Omental fat pad (tissue), 4 donors: ENCODE results near the gene DOK1. TPM values are rescaled to one million over a fixed set of nuclear protein-coding genes. Genes with fewer than 3 reads are reported as not detected.

Source experiments
- ATAC-seq: fragments of 150-250 bp; one replicate; pipeline ENCODE4 v1.9.1; 2016; ENCODE audit warnings: mild to moderate bottlenecking, moderate library complexity; ENCODE audit not compliant: low FRiP score
- DNase-seq: peaks from one replicate; pipeline ENCODE4 v3.0.0-alpha.2; 2019; ENCODE audit warnings: low spot score
- CTCF ChIP-seq, 3 donors: fragments of 450-650 bp; IDR thresholded peaks; one replicate each; pipeline ENCODE4 v1.5.1; 2016 to 2017; ENCODE audit warnings: antibody characterized with exemption in 3 of 3, mild to moderate bottlenecking in 3 of 3, moderate library complexity in 2 of 3
- total RNA-seq, 4 donors: library from RNA; depleted of rRNA; stranded (reverse); fragments of >200 nt; gene quantifications; one replicate each; pipeline ENCODE4 v1.1.0, GENCODE V29; 2016

DOK1 gene
- 10 to 100 TPM; 16.0 to 39.4 (median 30.5) TPM for total RNA-seq

GRCh38 chr2:74553892-74554819, at the start of gene DOK1, which contains the start of gene LOXL3:
Gene DOK1 (plus strand): TSS chr2:74554720. CDS start chr2:74554755, 35 bp downstream.
Gene LOXL3 (minus strand): TSS chr2:74553942. CDS start chr2:74552634, 1,308 bp downstream.
- ATAC-seq (peak; percentile 86), DNase-seq (peak; percentile 77)
- TF ChIP-seq CTCF (IDR thresholded peaks at IDR 0.05): no peak

GRCh38 chr2:74505448-74506246, 48.9 kb upstream of the DOK1 start:
- TF ChIP-seq CTCF (IDR thresholded peaks at IDR 0.05): no peak
- ATAC-seq (no peak), DNase-seq (no peak)

DNA sequence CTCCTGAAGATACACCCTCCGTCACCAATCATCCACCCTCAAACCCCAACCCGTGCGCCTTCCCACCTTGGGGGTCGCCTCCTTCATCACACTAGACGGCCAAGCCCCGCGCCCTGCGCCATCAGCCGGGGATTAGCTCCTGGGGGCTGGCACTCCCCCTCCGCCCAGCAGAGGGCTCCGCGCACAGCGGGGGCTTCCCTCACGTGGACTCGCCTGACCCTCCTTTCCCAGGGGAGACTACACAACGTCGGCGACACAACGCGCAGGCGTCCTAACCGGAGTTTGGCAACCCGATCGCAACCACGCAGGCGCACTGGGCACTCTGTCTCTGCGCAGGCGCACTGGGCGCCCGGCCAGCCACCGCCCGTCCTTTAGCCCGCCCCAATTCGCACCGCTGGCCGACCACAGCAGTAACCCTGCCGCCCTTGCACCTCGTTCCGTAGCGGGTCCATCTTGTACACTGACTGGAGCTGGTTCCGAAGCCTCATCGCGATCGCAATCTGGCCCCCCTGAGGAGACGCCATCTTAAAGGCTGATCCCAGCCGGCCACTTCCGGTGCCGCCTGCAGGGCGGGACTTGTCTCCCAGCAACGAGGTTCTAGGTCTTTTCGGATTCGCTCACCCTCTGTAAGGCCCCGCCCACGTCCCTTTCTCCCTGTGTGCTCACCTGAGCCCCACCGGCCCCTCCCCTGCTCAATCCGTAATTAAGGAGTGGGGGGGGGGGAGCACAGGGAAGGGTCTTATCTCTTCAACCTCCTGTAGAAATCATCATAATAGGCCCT, 47.2 kb upstream of the DOK1 start, which contains the start of gene PCGF1:
PCGF1 (minus strand) TSS at position 551 of the 781 bp plus-strand sequence; CDS start at position 524, 27 bp downstream.
- no peak for TF ChIP-seq CTCF (IDR thresholded peaks at IDR 0.05)
- ATAC-seq: peak; percentile 92
- DNase-seq: peak; percentile 99

- DNase-seq (no peak), ATAC-seq (no peak)
- TF ChIP-seq CTCF (IDR thresholded peaks at IDR 0.05): no peak
Measured at GRCh38 chr2:74507926-74508520, 46.5 kb upstream of the DOK1 start.

GRCh38 chr2:74510272-74510671, 44.2 kb upstream of the DOK1 start:
- no peak for DNase-seq
- no peak for TF ChIP-seq CTCF (IDR thresholded peaks at IDR 0.05)
- no peak for ATAC-seq
